H1 (cell line): ENCODE results near the gene AVPR2. TPM values are rescaled to one million over a fixed set of nuclear protein-coding genes. Genes with fewer than 3 reads are reported as not detected.

ENCODE experiments used
- CTCF ChIA-PET: fragments of 300-600 bp; sonication (Branson Sonifier 250); formaldehyde crosslinking; loops from one replicate; lab custom pipeline; 2021; ENCODE audit not compliant: partially characterized antibody; lab: Charles Lee
- POLR2A ChIA-PET: fragments of 300-600 bp; sonication (Branson Sonifier 250); formaldehyde crosslinking; loops from one replicate; lab custom pipeline; 2021; ENCODE audit warnings: inconsistent platforms; ENCODE audit not compliant: partially characterized antibody; lab: Charles Lee
- DNase-seq, 2 experiments: peaks; one replicate each; pipeline versions ENCODE4 v3.0.0 to v3.0.0-alpha.2; 2010 to 2022; ENCODE audit warnings: low spot score in 2 of 2, low read depth in 1 of 2, mixed read lengths in 1 of 2
- FAIRE-seq: peaks from 2 replicates; lab custom pipeline; 2011; peaks lifted over from hg19 to GRCh38; lab: Jason Lieb, UNC
- H2AFZ ChIP-seq: 2 replicates; pipeline ENCODE4 v1.8.1; 2012; ENCODE audit warnings: low read length, inconsistent platforms
- H2AK5ac ChIP-seq: 2 replicates; pipeline ENCODE4 v1.6.1; 2013; ENCODE audit warnings: low read depth, low read length
- H2BK120ac ChIP-seq: replicated peaks from 2 replicates; pipeline ENCODE3; 2013; ENCODE audit warnings: low read depth, low read length, inconsistent platforms
- H2BK12ac ChIP-seq: 2 replicates; pipeline ENCODE4 v1.6.1; 2013; ENCODE audit warnings: low read depth, low read length
- H2BK15ac ChIP-seq: 2 replicates; pipeline ENCODE4 v1.6.1; 2013; ENCODE audit warnings: low read length
- H2BK20ac ChIP-seq: 2 replicates; pipeline ENCODE4 v1.6.1; 2013; ENCODE audit warnings: low read length
- H2BK5ac ChIP-seq: 2 replicates; pipeline ENCODE4 v1.6.1; 2013; ENCODE audit warnings: low read depth, low read length
- H3K14ac ChIP-seq: 2 replicates; pipeline ENCODE4 v1.6.1; 2013; ENCODE audit warnings: inconsistent platforms; ENCODE audit not compliant: insufficient read length
- H3K18ac ChIP-seq: 2 replicates; pipeline ENCODE4 v1.6.1; 2013; ENCODE audit warnings: low read length; ENCODE audit errors: extremely low read depth
- H3K23ac ChIP-seq: 2 replicates; pipeline ENCODE4 v1.6.1; 2013; ENCODE audit warnings: inconsistent platforms; ENCODE audit not compliant: insufficient read length
- H3K23me2 ChIP-seq: 2 replicates; pipeline ENCODE4 v1.6.1; 2013; ENCODE audit warnings: low read depth, low read length
- H3K27ac ChIP-seq: 2 replicates; pipeline ENCODE4 v1.6.1; 2011; ENCODE audit warnings: low read depth, low read length, inconsistent platforms
- H3K27me3 ChIP-seq, 4 experiments: replicated peaks in 1 of 4; 1 replicate in 1 of 4; 2 replicates in 3 of 4; pipeline versions ENCODE4 v1.6.1 to v1.8.1; 2011 to 2013; ENCODE audit warnings: low read length in 3 of 4, mild to moderate bottlenecking in 3 of 4, inconsistent platforms in 2 of 4, mixed read lengths in 2 of 4, moderate library complexity in 1 of 4; ENCODE audit not compliant: control insufficient read depth in 3 of 4, insufficient read depth in 3 of 4; ENCODE audit errors: extremely low read depth in 1 of 4
- H3K36me3 ChIP-seq, 4 experiments: 2 replicates each; pipeline versions ENCODE4 v1.6.1 to v1.8.1; 2011 to 2013; ENCODE audit warnings: mild to moderate bottlenecking in 4 of 4, low read length in 3 of 4, moderate library complexity in 2 of 4, control low read depth in 1 of 4, inconsistent platforms in 1 of 4; ENCODE audit not compliant: insufficient read depth in 4 of 4, control insufficient read depth in 2 of 4
- H3K4ac ChIP-seq: replicated peaks from 2 replicates; pipeline ENCODE3; 2013; ENCODE audit warnings: low read length, low read depth, mixed read lengths, inconsistent platforms; ENCODE audit not compliant: insufficient read length
- H3K4me1 ChIP-seq, 4 experiments: replicated peaks in 1 of 4; 1 replicate in 1 of 4; 2 replicates in 3 of 4; pipeline versions ENCODE4 v1.6.1 to v1.8.1; 2011 to 2013; ENCODE audit warnings: low read length in 3 of 4, inconsistent platforms in 2 of 4, mixed read lengths in 1 of 4; ENCODE audit not compliant: insufficient read depth in 4 of 4, control insufficient read depth in 3 of 4
- H3K4me2 ChIP-seq, 2 experiments: 2 replicates each; pipeline versions ENCODE4 v1.6.1 to v1.8.1; 2011 to 2013; ENCODE audit warnings: low read depth in 2 of 2, low read length in 2 of 2, control low read depth in 1 of 2, inconsistent platforms in 1 of 2, mild to moderate bottlenecking in 1 of 2; ENCODE audit not compliant: insufficient read depth in 1 of 2
- H3K4me3 ChIP-seq, 4 experiments: fragments of 200-600, 300-600 bp in 1 of 4; sonication (generic), shearing (Covaris generic), sonication (Bioruptor Twin) in 1 of 4; 2 replicates each; pipeline versions ENCODE4 v1.5.1 to v1.8.1; 2011 to 2016; ENCODE audit warnings: low read length in 4 of 4, low read depth in 3 of 4, control low read depth in 2 of 4, inconsistent platforms in 2 of 4, mild to moderate bottlenecking in 2 of 4, mixed read lengths in 1 of 4, moderate library complexity in 1 of 4; ENCODE audit not compliant: insufficient read depth in 2 of 4; ENCODE audit errors: extremely low read depth in 1 of 4
- H3K56ac ChIP-seq: replicated peaks from 2 replicates; pipeline ENCODE3; 2013; ENCODE audit warnings: low read depth, mild to moderate bottlenecking, mixed read lengths, low read length, inconsistent platforms; ENCODE audit not compliant: insufficient read length
- H3K79me1 ChIP-seq: 2 replicates; pipeline ENCODE4 v1.6.1; 2013; ENCODE audit warnings: low read depth, low read length, control low read depth
- H3K79me2 ChIP-seq, 2 experiments: 2 replicates each; pipeline versions ENCODE4 v1.6.1 to v1.8.1; 2012 to 2013; ENCODE audit warnings: low read length in 2 of 2, mild to moderate bottlenecking in 2 of 2, inconsistent platforms in 1 of 2; ENCODE audit not compliant: insufficient read depth in 2 of 2, control insufficient read depth in 1 of 2
- H3K9ac ChIP-seq, 4 experiments: replicated peaks in 1 of 4; 1 replicate in 1 of 4; 2 replicates in 3 of 4; pipeline versions ENCODE4 v1.6.1 to v1.8.1; 2011 to 2013; ENCODE audit warnings: low read depth in 3 of 4, low read length in 3 of 4, control low read depth in 2 of 4, mild to moderate bottlenecking in 2 of 4, moderate library complexity in 2 of 4, inconsistent platforms in 1 of 4; ENCODE audit errors: extremely low read depth in 1 of 4
- H3K9me3 ChIP-seq, 2 experiments: 2 replicates each; pipeline versions ENCODE4 v1.6.1 to v1.8.1; 2012 to 2013; ENCODE audit warnings: mild to moderate bottlenecking in 2 of 2, moderate library complexity in 2 of 2, control low read depth in 1 of 2, inconsistent platforms in 1 of 2, low read depth in 1 of 2, low read length in 1 of 2, mixed read lengths in 1 of 2; ENCODE audit not compliant: insufficient read depth in 2 of 2
- H4K20me1 ChIP-seq, 2 experiments: replicated peaks in 1 of 2; 2 replicates each; pipeline versions ENCODE3 to v1.8.1; 2011 to 2013; ENCODE audit warnings: inconsistent platforms in 2 of 2, low read length in 2 of 2, mild to moderate bottlenecking in 1 of 2; ENCODE audit not compliant: insufficient read depth in 2 of 2, control insufficient read depth in 1 of 2
- H4K5ac ChIP-seq: 2 replicates; pipeline ENCODE4 v1.6.1; 2013; ENCODE audit warnings: low read length, low read depth, mixed read lengths, inconsistent platforms; ENCODE audit not compliant: insufficient read length
- H4K8ac ChIP-seq: 2 replicates; pipeline ENCODE4 v1.8.0; 2013; ENCODE audit warnings: mild to moderate bottlenecking, moderate library complexity, low read length, inconsistent platforms; ENCODE audit not compliant: insufficient read depth; ENCODE audit errors: extremely low read depth
- H4K91ac ChIP-seq: replicated peaks from 2 replicates; pipeline ENCODE3; 2013; ENCODE audit warnings: low read length, mixed read lengths, inconsistent platforms; ENCODE audit not compliant: insufficient read length
- CEBPB ChIP-seq: IDR thresholded peaks from 2 replicates; pipeline ENCODE4 v1.6.1; 2012; ENCODE audit warnings: low read depth, low read length
- CREB1 ChIP-seq: IDR thresholded peaks from 2 replicates; pipeline ENCODE4 v1.6.1; 2012; ENCODE audit warnings: inconsistent platforms
- KDM1A ChIP-seq: fragments of 200-600, 300-600 bp; sonication (generic); IDR thresholded peaks from 2 replicates; pipeline ENCODE4 v1.7.1; 2016; ENCODE audit warnings: mild to moderate bottlenecking, low read length, borderline replicate concordance
- NANOG ChIP-seq: IDR thresholded peaks from 2 replicates; pipeline ENCODE4 v1.6.1; 2011; ENCODE audit warnings: low read length, low read depth, mild to moderate bottlenecking, inconsistent platforms; ENCODE audit not compliant: insufficient read depth, poor library complexity, severe bottlenecking
- POU5F1 ChIP-seq: IDR thresholded peaks from 2 replicates; pipeline ENCODE4 v1.6.1; 2011; ENCODE audit warnings: low read depth, mild to moderate bottlenecking, low read length, moderate library complexity
- RXRA ChIP-seq: IDR thresholded peaks from 2 replicates; pipeline ENCODE4 v1.6.1; 2011; ENCODE audit warnings: low read depth, mild to moderate bottlenecking, low read length, moderate library complexity; ENCODE audit not compliant: insufficient read depth
- SAP30 ChIP-seq: fragments of 300-600 bp; sonication (generic); IDR thresholded peaks from 2 replicates; pipeline ENCODE4 v1.7.1; 2012; ENCODE audit warnings: low read length, moderate library complexity, mild to moderate bottlenecking, inconsistent platforms; ENCODE audit not compliant: insufficient read depth, insufficient replicate concordance
- USF2 ChIP-seq: IDR thresholded peaks from 2 replicates; pipeline ENCODE4 v1.6.1; 2011; ENCODE audit warnings: low read length, improper control_type of control experiment
- WGBS, 2 experiments: shearing (Covaris generic) in 1 of 2; methylation state at CpG; one replicate each; pipeline versions ENCODE4 v1.1.6 to v1.1.7; 2013 to 2015; ENCODE audit warnings: low lambda C conversion rate in 2 of 2, mixed read lengths in 2 of 2, inconsistent platforms in 1 of 2, low coverage in 1 of 2, missing lambda C conversion rate in 1 of 2; ENCODE audit not compliant: insufficient replicate concordance in 2 of 2, insufficient coverage in 1 of 2, insufficient read length in 1 of 2; ENCODE audit errors: extremely low coverage in 1 of 2, missing lambda C conversion rate in 1 of 2; 5-methylcytosine and 5-hydroxymethylcytosine counted together
- polyA plus RNA-seq, 7 experiments: library from polyadenylated mRNA; depleted of rRNA in 3 of 7; stranded (reverse) in 5 of 7; unstranded in 2 of 7; fragments of >200 nt in 5 of 7; fragments of 200-250 nt in 2 of 7; gene quantifications; 1 replicate in 5 of 7; 2 replicates in 1 of 7; 4 replicates in 1 of 7; pipeline versions ENCODE4 v1.2.1 to v1.2.3, GENCODE V29; 2011 to 2013; ENCODE audit warnings: missing spikeins in 2 of 7, mixed read lengths in 2 of 7
- total RNA-seq: library from RNA; stranded (reverse); fragmentation: NEBNext Ultra II Directional; extraction: Animal tissue kit (Norgen Biotek cat#: 25700); gene quantifications from 2 replicates; pipeline ENCODE4 v1.2.1, GENCODE V29; 2021
- TF ChIP-seq, protein P1 (sequence below): IDR thresholded peaks from 2 replicates; pipeline ENCODE4 v1.6.1; 2011; ENCODE audit warnings: low read depth, mild to moderate bottlenecking, low read length; ENCODE audit not compliant: insufficient read depth
- TF ChIP-seq, protein P2 (sequence below): IDR thresholded peaks from 2 replicates; pipeline ENCODE4 v1.6.1; 2012; ENCODE audit warnings: low read length, inconsistent platforms

AVPR2 gene
- total and polyA plus RNA-seq, 2 of the 8 experiments (the other 6 are each of a cell fraction or from before 2014, with no cell fraction given) = 0.09 TPM; not detected in 1

GRCh38 chrX:153876112-153876491, 28.4 kb upstream of the AVPR2 start:
- no peak overlapping the region for H2BK12ac ChIP-seq
- H3K79me1 ChIP-seq = no peaks in the 10 kb centered on the region
- no peak overlapping the region for H3K4ac ChIP-seq
- H3K56ac ChIP-seq = no peak overlapping the region
- no peak overlapping the region for H4K8ac ChIP-seq
- no peak overlapping the region for H2BK5ac ChIP-seq
- WGBS, 2 experiments = 89% methylated on average over 3 of the region's 3 CpGs; no CpG with 5 or more reads in 1 of the 2 experiments
- peak overlapping the region; percentile 46 to 65 for H3K4me2 ChIP-seq
- peaks cover 2 to 12% of the 10 kb centered on the region in 2 experiments for H4K20me1 ChIP-seq
- CTCF ChIA-PET = interaction anchor here (0.7 to 1.2 kb wide), 5 partner anchors 11 to 94 kb away, joined by 3 to 4 read pairs (median 4); partner anchors contain the start of genes IDH3G and SSR4
- no peak overlapping the region for H2BK20ac ChIP-seq
- H3K27ac ChIP-seq = no peak overlapping the region
- H3K14ac ChIP-seq = no peak overlapping the region
- H4K5ac ChIP-seq = no peak overlapping the region
- TF ChIP-seq KDM1A (no peak), POU5F1 (no peak), SAP30 (no peak), CREB1 (no peak), NANOG (no peak), RXRA (no peak), CEBPB (no peak), USF2 (no peak)
- TF ChIP-seq, protein P1, sequence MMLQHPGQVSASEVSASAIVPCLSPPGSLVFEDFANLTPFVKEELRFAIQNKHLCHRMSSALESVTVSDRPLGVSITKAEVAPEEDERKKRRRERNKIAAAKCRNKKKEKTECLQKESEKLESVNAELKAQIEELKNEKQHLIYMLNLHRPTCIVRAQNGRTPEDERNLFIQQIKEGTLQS = no peak
- TF ChIP-seq, protein P2, sequence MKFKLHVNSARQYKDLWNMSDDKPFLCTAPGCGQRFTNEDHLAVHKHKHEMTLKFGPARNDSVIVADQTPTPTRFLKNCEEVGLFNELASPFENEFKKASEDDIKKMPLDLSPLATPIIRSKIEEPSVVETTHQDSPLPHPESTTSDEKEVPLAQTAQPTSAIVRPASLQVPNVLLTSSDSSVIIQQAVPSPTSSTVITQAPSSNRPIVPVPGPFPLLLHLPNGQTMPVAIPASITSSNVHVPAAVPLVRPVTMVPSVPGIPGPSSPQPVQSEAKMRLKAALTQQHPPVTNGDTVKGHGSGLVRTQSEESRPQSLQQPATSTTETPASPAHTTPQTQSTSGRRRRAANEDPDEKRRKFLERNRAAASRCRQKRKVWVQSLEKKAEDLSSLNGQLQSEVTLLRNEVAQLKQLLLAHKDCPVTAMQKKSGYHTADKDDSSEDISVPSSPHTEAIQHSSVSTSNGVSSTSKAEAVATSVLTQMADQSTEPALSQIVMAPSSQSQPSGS = no peak
- TF ChIP-seq, all 59 proteins: peak for 0
- no peak overlapping the region for H2AK5ac ChIP-seq
- H3K9ac ChIP-seq = no peak overlapping the region
- H3K18ac ChIP-seq = no peak overlapping the region
- H4K91ac ChIP-seq = no peak overlapping the region
- H2BK120ac ChIP-seq = no peak overlapping the region
- no peak overlapping the region for H2BK15ac ChIP-seq
- no peak overlapping the region for H3K23ac ChIP-seq
- POLR2A ChIA-PET = interaction anchor here (1.4 kb wide), 1 partner anchor 13 kb away, joined by 4 read pairs; no protein-coding TSS in a partner anchor
- DNase-seq (no peak), FAIRE-seq (no peak)
- H3K79me2 ChIP-seq = no peaks in the 10 kb centered on the region
- H3K23me2 ChIP-seq = no peaks in the 10 kb centered on the region
- no peak overlapping the region for H2AFZ ChIP-seq
- H3K36me3 ChIP-seq = no peaks in the 10 kb centered on the region
- H3K9me3 ChIP-seq = no peaks in the 10 kb centered on the region
- H3K4me1 ChIP-seq = peaks cover 7 to 43% (median 24%) of the 10 kb centered on the region in 4 experiments
- H3K27me3 ChIP-seq = no peaks in the 10 kb centered on the region; a peak in 1 of 7 replicates
- H3K4me3 ChIP-seq = peak overlapping the region in 1 of 4 experiments; percentile 49; a peak in 2 of 8 replicates
